GM19467 (cell line): Measurements from ENCODE around the gene ASPG.

Source experiments
- ATAC-seq: cut with Tn5 transposase; IDR thresholded peaks from one replicate; pipeline ENCODE4 v1.9.1; 2021; ENCODE audit warnings: mild to moderate bottlenecking, moderate library complexity; ENCODE audit not compliant: unreplicated experiment

The ASPG gene

GRCh38 chr14:104115691-104116287 lies 30.3 kb downstream of the ASPG start:
- no peak for ATAC-seq

GRCh38 chr14:104116288-104116755 lies 30.8 kb downstream of the ASPG start:
- no peak for ATAC-seq

- no peak for ATAC-seq
These were observed 31.3 kb downstream of the ASPG start for GRCh38 chr14:104116756-104117340.

- no peak for ATAC-seq
These were observed 32.0 kb downstream of the ASPG start for GRCh38 chr14:104117341-104118005.

- ATAC-seq, result no peak
These were observed 32.7 kb downstream of the ASPG start for GRCh38 chr14:104118006-104118844.

GRCh38 chr14:104119119-104119487 lies 33.6 kb downstream of the ASPG start:
- ATAC-seq, result no peak

- ATAC-seq, result no peak
These were observed 34.2 kb downstream of the ASPG start for GRCh38 chr14:104119488-104120251.

- no peak for ATAC-seq
These were observed 34.8 kb downstream of the ASPG start for GRCh38 chr14:104120281-104120741.

- ATAC-seq, result no peak
These were observed 35.6 kb downstream of the ASPG start for GRCh38 chr14:104121142-104121541.

- ATAC-seq, result no peak
These were observed 38.4 kb downstream of the ASPG start for GRCh38 chr14:104123879-104124278.

GRCh38 chr14:104125011-104125410 lies 39.5 kb downstream of the ASPG start:
- ATAC-seq, result no peak

- ATAC-seq, result no peak
These were observed 41.3 kb downstream of the ASPG start for GRCh38 chr14:104126753-104127152.

- ATAC-seq, result no peak
These were observed 43.5 kb downstream of the ASPG start for GRCh38 chr14:104128981-104129380.

GRCh38 chr14:104129556-104129955 lies 44.1 kb downstream of the ASPG start:
- no peak for ATAC-seq

- ATAC-seq, result no peak
These were observed 45.6 kb downstream of the ASPG start for GRCh38 chr14:104130974-104131651.

- ATAC-seq, result no peak
These were observed 46.6 kb downstream of the ASPG start for GRCh38 chr14:104131968-104132732.

GRCh38 chr14:104132981-104133380 lies 47.5 kb downstream of the ASPG start:
- ATAC-seq, result no peak

- ATAC-seq, result no peak
These were observed 48.0 kb downstream of the ASPG start for GRCh38 chr14:104133496-104133895.
